Thyroid gland (tissue), 4 donors: ENCODE results near the gene VEPH1.

Experiments used
- POLR2A ChIP-seq, 2 donors: fragments of 450-650 bp; IDR thresholded peaks; one replicate each; pipeline ENCODE4 v1.6.1; 2017; ENCODE audit warnings: antibody characterized with exemption in 2 of 2, mild to moderate bottlenecking in 2 of 2, moderate library complexity in 1 of 2
- TF ChIP-seq, protein P1 (sequence below), 6 experiments: fragments of 200-600 bp in 3 of 6; fragments of 450-650 bp in 3 of 6; sonication (generic) in 3 of 6; IDR thresholded peaks; one replicate each; pipeline ENCODE4 v1.5.1; 2016 to 2019; ENCODE audit warnings: antibody characterized with exemption in 6 of 6, mild to moderate bottlenecking in 2 of 6, inconsistent platforms in 1 of 6, moderate library complexity in 1 of 6

GRCh38 chr3:157534725-157535161 lies 31.5 kb upstream of the VEPH1 start:
- TF ChIP-seq POLR2A (IDR thresholded peaks at IDR 0.05), result no peak
- TF ChIP-seq, protein P1, sequence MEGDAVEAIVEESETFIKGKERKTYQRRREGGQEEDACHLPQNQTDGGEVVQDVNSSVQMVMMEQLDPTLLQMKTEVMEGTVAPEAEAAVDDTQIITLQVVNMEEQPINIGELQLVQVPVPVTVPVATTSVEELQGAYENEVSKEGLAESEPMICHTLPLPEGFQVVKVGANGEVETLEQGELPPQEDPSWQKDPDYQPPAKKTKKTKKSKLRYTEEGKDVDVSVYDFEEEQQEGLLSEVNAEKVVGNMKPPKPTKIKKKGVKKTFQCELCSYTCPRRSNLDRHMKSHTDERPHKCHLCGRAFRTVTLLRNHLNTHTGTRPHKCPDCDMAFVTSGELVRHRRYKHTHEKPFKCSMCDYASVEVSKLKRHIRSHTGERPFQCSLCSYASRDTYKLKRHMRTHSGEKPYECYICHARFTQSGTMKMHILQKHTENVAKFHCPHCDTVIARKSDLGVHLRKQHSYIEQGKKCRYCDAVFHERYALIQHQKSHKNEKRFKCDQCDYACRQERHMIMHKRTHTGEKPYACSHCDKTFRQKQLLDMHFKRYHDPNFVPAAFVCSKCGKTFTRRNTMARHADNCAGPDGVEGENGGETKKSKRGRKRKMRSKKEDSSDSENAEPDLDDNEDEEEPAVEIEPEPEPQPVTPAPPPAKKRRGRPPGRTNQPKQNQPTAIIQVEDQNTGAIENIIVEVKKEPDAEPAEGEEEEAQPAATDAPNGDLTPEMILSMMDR (IDR thresholded peaks at IDR 0.05), result no peak
